Activated CD4-positive, alpha-beta T cell treated with anti-CD3 and anti-CD28 coated beads, Interleukin-2, amount 10 ng/mL, durations not matched to agents 24 days and 14 days (primary cell): ENCODE results near the gene ZDHHC19. TPM values are rescaled to one million over a fixed set of nuclear protein-coding genes. Genes with fewer than 3 reads are reported as not detected.
"Not testable (repeated sequence)": the region's sequence is repeated elsewhere in the genome, so short reads cannot be mapped to it uniquely, and the experiment has no call there.

Source experiments
- DNase-seq: peaks from one replicate; pipeline ENCODE4 v3.0.0; 2022
- H3K27ac Mint-ChIP-seq: one replicate; pipeline ENCODE4 v1.8.0; 2022; ENCODE audit warnings: mild to moderate bottlenecking, mixed read lengths
- H3K27me3 Mint-ChIP-seq: one replicate; pipeline ENCODE4 v1.8.0; 2022; ENCODE audit warnings: mixed read lengths
- H3K36me3 Mint-ChIP-seq: one replicate; pipeline ENCODE4 v1.8.0; 2022; ENCODE audit warnings: low read depth, mild to moderate bottlenecking, mixed read lengths
- H3K4me1 Mint-ChIP-seq: one replicate; pipeline ENCODE4 v1.8.0; 2021; ENCODE audit warnings: mixed read lengths
- H3K4me3 Mint-ChIP-seq: one replicate; pipeline ENCODE4 v1.8.0; 2022; ENCODE audit warnings: mild to moderate bottlenecking, moderate library complexity, mixed read lengths
- H3K9me3 Mint-ChIP-seq: one replicate; pipeline ENCODE4 v1.8.0; 2021; ENCODE audit warnings: mixed read lengths
- intact Hi-C: fragments of 100-400 bp; cut with micrococcal nuclease; formaldehyde crosslinking; loops from one replicate; pipeline ENCODE4 v1.15.1; 2023
- total RNA-seq: library from RNA; stranded (reverse); gene quantifications from 2 replicates; pipeline ENCODE4 v1.2.3, GENCODE V29; 2022

Gene ZDHHC19
- total RNA-seq, 1 donor from 2014 or later, result not detected

- peak; percentile 74 for DNase-seq
- intact Hi-C loops, result no loop called here
- peaks cover 50% of the 10 kb centered on the region for H3K4me1 Mint-ChIP-seq
Measured at GRCh38 chr3:196186651-196187573, 24.3 kb downstream of the ZDHHC19 start.

DNA sequence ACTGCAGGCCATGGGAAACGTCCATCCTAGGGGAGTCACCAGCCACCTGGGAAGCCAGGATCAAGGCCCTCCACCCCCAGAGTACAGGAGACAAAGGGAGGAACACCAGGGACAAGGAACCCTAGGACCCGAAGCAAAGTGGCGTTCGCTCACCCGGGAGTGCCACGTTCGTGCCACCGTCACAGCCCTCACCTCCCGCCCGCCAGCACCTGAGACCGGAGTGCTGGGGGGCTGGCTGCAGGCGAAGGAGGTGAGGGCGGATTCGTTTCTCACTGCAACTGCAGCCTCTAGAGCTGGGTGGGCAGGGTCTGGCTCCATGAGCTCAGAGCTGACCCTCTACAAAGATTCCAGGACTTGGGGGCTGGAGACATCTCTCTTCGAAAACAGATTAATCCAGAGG, 26.3 kb downstream of the ZDHHC19 start:
- intact Hi-C loops, result no loop called here
- H3K27me3 Mint-ChIP-seq, result no peaks in the 10 kb centered on the region
- peak; percentile 54 for DNase-seq
- H3K4me3 Mint-ChIP-seq, result no peak overlapping the region
- no peaks in the 10 kb centered on the region for H3K36me3 Mint-ChIP-seq
- peak overlapping the region; percentile 11 for H3K27ac Mint-ChIP-seq
- H3K9me3 Mint-ChIP-seq, result no peaks in the 10 kb centered on the region
- peaks cover 56% of the 10 kb centered on the region for H3K4me1 Mint-ChIP-seq

More at GRCh38 chr3:196186651-196187573, 24.3 kb downstream of the ZDHHC19 start:
- Mint-ChIP-seq H3K27me3 (no peaks in the 10 kb centered on the region), H3K27ac (peak overlapping the region; percentile 82), H3K9me3 (no peaks in the 10 kb centered on the region), H3K36me3 (no peaks in the 10 kb centered on the region), H3K4me3 (peak overlapping the region; percentile 65)

GRCh38 chr3:196184169-196184432, 27.1 kb downstream of the ZDHHC19 start:
- H3K9me3 Mint-ChIP-seq, H3K36me3 Mint-ChIP-seq, H3K27me3 Mint-ChIP-seq, H3K4me3 Mint-ChIP-seq, intact Hi-C loops: not testable (repeated sequence)
- DNase-seq, result peak; percentile 56
- peaks cover 63% of the 10 kb centered on the region for H3K4me1 Mint-ChIP-seq
- peak overlapping the region; percentile 84 for H3K27ac Mint-ChIP-seq

DNA sequence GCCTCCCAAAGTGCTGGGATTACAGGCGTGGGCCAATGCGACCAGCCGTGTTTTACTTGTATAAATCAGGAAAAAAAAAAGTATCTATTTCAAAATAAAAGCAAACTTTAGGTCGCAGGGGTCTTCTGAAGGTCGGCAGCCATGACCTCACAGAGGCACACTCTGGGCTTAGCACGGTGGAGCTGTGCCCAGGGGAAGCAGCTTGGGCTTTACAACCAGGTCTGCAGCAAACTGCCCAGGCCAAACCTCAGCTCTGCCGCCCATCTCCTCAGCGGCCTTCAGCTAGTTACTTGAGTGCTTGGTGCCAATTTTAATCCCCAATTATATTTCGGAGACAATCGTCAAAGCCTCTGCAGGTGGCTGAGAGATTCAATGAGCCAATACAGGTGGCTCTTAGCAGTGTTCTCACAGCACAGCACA, 30.1 kb downstream of the ZDHHC19 start:
- H3K4me3 Mint-ChIP-seq, result peak overlapping the region; percentile 26
- no peaks in the 10 kb centered on the region for H3K9me3 Mint-ChIP-seq
- peak; percentile 65 for DNase-seq
- H3K27ac Mint-ChIP-seq, result peak overlapping the region; percentile 84
- no peaks in the 10 kb centered on the region for H3K27me3 Mint-ChIP-seq
- intact Hi-C loops, result no loop called here
- H3K36me3 Mint-ChIP-seq, result peaks cover 2% of the 10 kb centered on the region
- peaks cover 54% of the 10 kb centered on the region for H3K4me1 Mint-ChIP-seq

- Mint-ChIP-seq H3K4me3 (peak overlapping the region; percentile 70), H3K27ac (peak overlapping the region; percentile 97), H3K36me3 (peaks cover 2% of the 10 kb centered on the region), H3K9me3 (no peaks in the 10 kb centered on the region), H3K27me3 (no peaks in the 10 kb centered on the region), H3K4me1 (peaks cover 53% of the 10 kb centered on the region)
- DNase-seq, result no peak
- intact Hi-C loops, result no loop called here
Measured at GRCh38 chr3:196180346-196180745, 30.9 kb downstream of the ZDHHC19 start.

DNA sequence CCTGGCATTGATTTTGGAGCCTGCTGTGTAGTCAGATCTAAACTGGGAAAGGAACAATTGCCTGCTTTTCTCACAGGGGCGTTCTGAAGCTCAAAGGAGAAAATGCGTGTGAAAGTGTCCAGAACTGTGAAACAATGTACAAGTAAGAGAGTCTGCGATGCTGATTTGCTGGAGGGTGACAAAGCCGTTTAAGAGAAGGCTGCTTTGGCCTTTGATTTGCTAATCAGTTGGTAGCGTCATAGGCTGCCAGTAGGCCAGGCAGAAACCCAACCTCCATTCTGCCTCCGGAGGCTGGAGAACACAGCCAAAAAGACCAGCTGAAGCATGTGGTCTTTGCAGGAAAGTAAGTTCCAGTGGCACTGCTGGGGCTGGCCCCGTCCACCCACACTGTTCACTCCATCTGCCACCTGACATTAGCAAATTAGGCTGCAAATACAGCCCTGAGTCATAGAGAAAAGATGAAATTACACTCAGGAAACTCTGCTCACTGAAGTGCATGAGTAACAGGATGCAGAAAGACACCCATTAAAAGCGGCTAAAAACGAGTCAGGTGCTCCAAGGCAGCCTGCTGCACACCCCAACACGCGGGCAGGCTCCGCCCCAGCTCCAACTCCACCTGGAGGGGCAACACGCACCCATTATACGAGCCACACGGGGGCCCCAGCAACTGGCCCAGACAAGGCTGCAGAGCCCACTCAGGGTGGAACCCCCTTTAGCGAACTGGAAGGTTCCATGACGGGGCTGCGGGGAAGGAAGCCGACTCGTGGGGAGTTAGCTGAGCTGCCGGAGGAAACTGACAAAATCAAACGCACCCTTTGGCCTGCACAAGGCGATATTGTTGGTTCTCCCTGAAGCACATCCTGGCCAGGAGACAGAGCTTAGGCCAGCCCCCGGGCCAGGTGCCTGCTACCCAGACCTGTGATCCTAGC, 31.6 kb downstream of the ZDHHC19 start:
- Mint-ChIP-seq H3K9me3 (no peaks in the 10 kb centered on the region), H3K4me3 (peak overlapping the region; percentile 70), H3K36me3 (peaks cover 2% of the 10 kb centered on the region), H3K27ac (peak overlapping the region; percentile 97), H3K27me3 (no peaks in the 10 kb centered on the region), H3K4me1 (peaks cover 50% of the 10 kb centered on the region)
- intact Hi-C loops, result loop anchor here (1.0 to 2.0 kb wide), 3 partner anchors 13 to 97 kb away; partner anchors contain the start of gene TFRC
- DNase-seq, result peak; percentile 95

- Mint-ChIP-seq H3K9me3 (no peaks in the 10 kb centered on the region), H3K27me3 (no peaks in the 10 kb centered on the region), H3K27ac (peak overlapping the region; percentile 97), H3K4me3 (peak overlapping the region; percentile 70), H3K4me1 (peaks cover 50% of the 10 kb centered on the region), H3K36me3 (peaks cover 2% of the 10 kb centered on the region)
- intact Hi-C loops, result loop anchor here (1.0 to 2.0 kb wide), 3 partner anchors 14 to 97 kb away; partner anchors contain the start of gene TFRC
- no peak for DNase-seq
Measured at GRCh38 chr3:196178993-196179379, 32.2 kb downstream of the ZDHHC19 start.

GRCh38 chr3:196177967-196178366, 33.2 kb downstream of the ZDHHC19 start:
- H3K4me1 Mint-ChIP-seq, result peaks cover 41% of the 10 kb centered on the region
- DNase-seq, result peak; percentile 57
- H3K27ac Mint-ChIP-seq, result peak overlapping the region; percentile 74
- H3K27me3 Mint-ChIP-seq, result no peaks in the 10 kb centered on the region
- intact Hi-C loops, result loop anchor here (2.0 kb wide), 1 partner anchor 15 kb away; no protein-coding TSS in a partner anchor
- H3K36me3 Mint-ChIP-seq, result peaks cover 2% of the 10 kb centered on the region
- no peak overlapping the region for H3K4me3 Mint-ChIP-seq
- no peaks in the 10 kb centered on the region for H3K9me3 Mint-ChIP-seq

DNA sequence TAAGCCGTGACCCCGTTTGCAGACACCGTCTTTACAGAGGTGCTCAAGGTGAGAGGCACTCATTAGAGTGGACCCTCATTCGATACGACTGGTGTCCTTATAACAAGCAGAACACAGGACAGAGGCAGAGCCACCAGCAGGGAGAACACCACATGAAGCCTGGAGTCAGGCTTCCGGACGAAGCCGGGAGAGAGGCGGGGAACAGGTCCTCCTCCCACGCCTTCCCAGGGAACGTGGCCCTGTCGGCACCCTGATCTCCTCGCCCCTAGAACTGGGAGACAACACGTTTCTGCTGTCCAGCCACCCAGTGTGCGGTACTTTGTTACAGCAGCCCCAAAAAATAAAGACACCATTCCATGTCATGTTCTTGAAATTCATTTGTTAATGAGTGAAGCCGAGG, 33.6 kb downstream of the ZDHHC19 start:
- H3K36me3 Mint-ChIP-seq, result peaks cover 2% of the 10 kb centered on the region
- intact Hi-C loops, result no loop called here
- H3K4me1 Mint-ChIP-seq, result peaks cover 37% of the 10 kb centered on the region
- H3K4me3 Mint-ChIP-seq, result no peak overlapping the region
- no peak for DNase-seq
- peak overlapping the region; percentile 74 for H3K27ac Mint-ChIP-seq
- no peaks in the 10 kb centered on the region for H3K9me3 Mint-ChIP-seq
- no peaks in the 10 kb centered on the region for H3K27me3 Mint-ChIP-seq

DNA sequence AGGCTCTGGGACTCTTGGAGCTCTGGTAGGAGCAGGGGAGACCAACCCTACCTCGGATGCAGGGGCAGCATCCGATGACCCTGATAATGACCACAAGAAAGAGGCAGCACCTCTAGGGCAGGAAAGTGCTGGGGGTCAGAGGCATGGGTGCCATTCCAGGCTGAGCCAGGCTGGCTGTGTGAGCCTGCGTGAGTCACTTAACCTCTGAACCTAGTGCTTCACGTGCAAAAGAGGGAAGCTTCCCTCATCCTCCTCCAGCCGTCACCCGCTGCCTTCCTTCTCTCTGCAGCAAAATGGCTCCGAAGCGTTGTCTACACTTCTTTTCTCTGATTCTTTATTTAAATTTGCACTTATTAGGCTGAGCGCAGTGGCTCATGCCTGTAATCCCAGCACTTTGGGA, 35.5 kb downstream of the ZDHHC19 start:
- DNase-seq, result no peak
- intact Hi-C loops, result no loop called here
- no peaks in the 10 kb centered on the region for H3K9me3 Mint-ChIP-seq
- peaks cover 23% of the 10 kb centered on the region for H3K4me1 Mint-ChIP-seq
- H3K4me3 Mint-ChIP-seq, result no peak overlapping the region
- no peak overlapping the region for H3K27ac Mint-ChIP-seq
- no peaks in the 10 kb centered on the region for H3K27me3 Mint-ChIP-seq
- H3K36me3 Mint-ChIP-seq, result peaks cover 2% of the 10 kb centered on the region

GRCh38 chr3:196175116-196175625, 36.0 kb downstream of the ZDHHC19 start:
- H3K36me3 Mint-ChIP-seq, result peaks cover 2% of the 10 kb centered on the region
- H3K27ac Mint-ChIP-seq, result no peak overlapping the region
- intact Hi-C loops, result no loop called here
- no peak for DNase-seq
- no peaks in the 10 kb centered on the region for H3K27me3 Mint-ChIP-seq
- no peak overlapping the region for H3K4me3 Mint-ChIP-seq
- no peaks in the 10 kb centered on the region for H3K9me3 Mint-ChIP-seq
- H3K4me1 Mint-ChIP-seq, result peaks cover 19% of the 10 kb centered on the region

DNA sequence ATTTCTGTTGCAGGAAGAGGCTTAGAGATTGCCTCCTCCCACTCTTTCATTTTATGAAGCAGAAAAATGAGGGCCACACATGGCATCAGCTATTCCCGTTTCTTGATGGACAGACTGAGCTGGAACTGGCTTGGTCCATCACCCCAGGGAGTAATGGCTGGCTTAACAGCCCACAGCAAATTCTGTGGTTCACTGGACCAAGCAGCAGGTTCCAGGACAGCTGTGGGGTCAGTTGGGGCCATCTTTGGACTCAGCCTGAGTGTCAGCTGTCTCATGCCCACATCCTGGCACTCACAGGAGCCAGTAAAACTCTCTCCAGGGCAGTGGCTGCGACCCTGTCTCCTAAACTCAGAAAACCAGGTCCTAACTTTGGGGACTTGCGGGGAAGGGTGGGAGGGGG, 36.5 kb downstream of the ZDHHC19 start:
- DNase-seq, result no peak
- Mint-ChIP-seq H3K9me3 (no peaks in the 10 kb centered on the region), H3K4me3 (no peak overlapping the region), H3K4me1 (peaks cover 14% of the 10 kb centered on the region), H3K36me3 (peaks cover 2% of the 10 kb centered on the region), H3K27me3 (no peaks in the 10 kb centered on the region), H3K27ac (no peak overlapping the region)
- intact Hi-C loops, result no loop called here

- H3K27me3 Mint-ChIP-seq, H3K9me3 Mint-ChIP-seq, H3K36me3 Mint-ChIP-seq, intact Hi-C loops, DNase-seq, H3K4me3 Mint-ChIP-seq, H3K27ac Mint-ChIP-seq: not testable (repeated sequence)
- peaks cover 12% of the 10 kb centered on the region for H3K4me1 Mint-ChIP-seq
Measured at GRCh38 chr3:196170296-196170695, 40.9 kb downstream of the ZDHHC19 start.

DNA sequence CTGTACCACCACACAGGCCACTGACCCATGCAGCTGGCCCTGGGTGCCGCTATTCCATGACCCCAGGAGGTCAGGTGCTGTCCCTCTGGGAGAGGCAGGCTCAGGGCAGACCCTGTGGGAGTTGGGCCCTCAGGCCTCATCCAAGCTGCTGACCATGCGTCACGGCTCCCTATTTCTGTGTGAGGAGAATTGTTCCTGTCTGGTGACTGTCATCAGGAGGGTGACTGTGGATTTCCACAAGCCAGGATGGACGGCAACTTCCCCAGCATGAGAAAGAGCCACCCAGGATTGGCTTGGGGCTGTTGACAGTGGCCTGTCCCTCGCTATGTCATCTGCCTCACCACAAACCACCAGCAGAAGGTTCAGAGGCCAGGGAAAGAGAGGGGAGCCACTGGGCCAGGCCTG, 41.4 kb downstream of the ZDHHC19 start:
- Mint-ChIP-seq H3K27ac (no peak overlapping the region), H3K4me1 (peaks cover 12% of the 10 kb centered on the region), H3K4me3 (no peak overlapping the region), H3K36me3 (no peaks in the 10 kb centered on the region), H3K9me3 (no peaks in the 10 kb centered on the region), H3K27me3 (no peaks in the 10 kb centered on the region)
- intact Hi-C loops, result no loop called here
- no peak for DNase-seq
